GM19193 (cell line): ENCODE results near the gene STARD9.

Source experiments
- POLR2A ChIP-seq: IDR thresholded peaks from 4 replicates; pipeline ENCODE4 v1.6.1; 2011; ENCODE audit not compliant: insufficient read depth, insufficient read length; ENCODE audit errors: extremely low read depth

STARD9 gene

GRCh38 chr15:42575188-42576039 lies at the start of gene STARD9:
Gene STARD9 (plus strand): TSS chr15:42575606. CDS start chr15:42575716, 110 bp downstream.
- peak; percentile 71 for TF ChIP-seq POLR2A

DNA sequence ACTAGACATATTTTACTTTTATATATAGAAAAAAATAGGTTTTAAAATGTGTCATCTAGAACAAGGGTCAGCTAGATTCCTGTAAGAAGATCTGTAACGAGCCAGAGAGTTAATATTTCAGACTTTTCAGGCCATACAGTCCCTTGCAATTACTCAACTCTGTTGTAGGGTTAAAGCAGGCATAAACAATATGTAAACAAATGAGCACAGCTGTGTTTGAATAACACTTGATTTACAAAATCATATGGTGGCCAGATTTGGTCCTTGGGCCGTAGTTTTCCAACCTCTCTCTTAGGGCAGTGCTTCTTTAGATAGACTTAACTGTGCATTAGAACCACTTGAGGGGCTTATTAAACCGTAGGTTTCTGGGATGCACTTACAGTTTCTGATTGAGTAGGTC lies 46.4 kb upstream of the STARD9 start:
- no peak for TF ChIP-seq POLR2A

DNA sequence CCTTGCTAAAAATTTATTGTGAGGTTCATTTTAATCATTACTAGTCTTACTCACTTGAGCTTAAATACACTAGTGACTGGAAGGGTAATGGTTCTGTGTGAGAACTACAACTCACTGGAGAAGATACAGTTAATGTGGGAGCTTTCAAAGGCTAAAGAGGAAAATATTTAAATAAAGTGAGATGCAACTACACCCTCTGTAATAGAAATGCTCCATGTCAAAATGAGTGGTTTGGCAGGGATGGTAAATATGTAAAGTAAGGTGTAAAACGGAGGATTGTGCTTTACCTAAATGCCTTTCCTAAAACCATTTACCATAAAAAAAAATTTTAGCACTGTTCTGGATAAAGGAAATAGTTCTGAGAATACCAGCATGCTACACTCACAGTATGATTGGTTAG lies 42.2 kb upstream of the STARD9 start:
- no peak for TF ChIP-seq POLR2A

DNA sequence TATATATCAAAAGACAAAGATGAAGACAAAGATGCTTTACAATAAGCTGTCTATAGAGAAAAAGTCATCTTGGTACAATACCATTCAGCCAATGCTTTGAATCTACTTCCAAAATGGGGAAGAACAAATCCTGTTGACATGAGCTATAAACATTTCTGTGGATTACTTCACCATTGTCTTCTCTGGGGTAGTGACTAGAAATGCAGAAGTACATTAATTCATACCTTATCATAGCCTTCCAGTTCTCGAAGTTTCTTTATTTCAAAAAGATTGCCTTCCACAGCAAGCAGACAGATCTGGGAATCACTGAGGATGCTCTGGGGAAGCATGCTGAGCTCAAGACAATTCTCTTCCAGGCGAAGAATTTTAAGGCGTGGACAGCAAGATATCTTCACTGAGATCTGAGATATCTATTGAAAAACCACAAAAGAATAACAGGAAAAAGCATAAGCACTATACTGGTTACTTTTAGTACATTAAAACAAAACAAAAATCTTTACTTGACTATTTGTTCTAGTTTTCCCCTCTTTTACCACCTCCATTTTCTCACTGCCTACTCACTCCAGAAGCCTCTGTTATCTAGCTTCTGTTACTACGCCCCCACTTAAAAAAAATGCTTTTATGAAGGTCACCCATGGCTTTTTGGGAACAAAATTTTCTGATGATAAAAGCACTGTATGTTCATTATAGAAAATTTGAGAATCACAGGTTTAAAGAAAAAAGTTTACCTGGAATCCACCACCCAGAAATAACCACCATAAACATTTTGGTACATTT lies 30.4 kb upstream of the STARD9 start:
- no peak for TF ChIP-seq POLR2A

DNA sequence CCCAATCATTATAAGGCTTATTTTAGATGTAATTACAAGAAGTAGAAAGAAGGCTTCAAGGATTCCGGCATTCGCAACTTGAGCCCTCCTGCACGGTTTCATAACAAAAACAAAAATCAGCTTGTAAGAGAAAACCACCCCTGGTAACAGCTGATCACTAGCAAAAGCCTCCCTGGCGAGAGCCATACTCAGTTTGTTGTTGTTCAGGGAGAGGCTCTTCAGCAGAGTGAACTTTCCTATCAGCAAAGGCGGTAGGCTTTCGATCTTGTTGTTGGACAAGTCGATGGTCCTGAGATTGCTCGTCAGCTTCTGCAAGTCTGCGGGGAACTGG lies 27.5 kb upstream of the STARD9 start:
- TF ChIP-seq POLR2A: no peak

DNA sequence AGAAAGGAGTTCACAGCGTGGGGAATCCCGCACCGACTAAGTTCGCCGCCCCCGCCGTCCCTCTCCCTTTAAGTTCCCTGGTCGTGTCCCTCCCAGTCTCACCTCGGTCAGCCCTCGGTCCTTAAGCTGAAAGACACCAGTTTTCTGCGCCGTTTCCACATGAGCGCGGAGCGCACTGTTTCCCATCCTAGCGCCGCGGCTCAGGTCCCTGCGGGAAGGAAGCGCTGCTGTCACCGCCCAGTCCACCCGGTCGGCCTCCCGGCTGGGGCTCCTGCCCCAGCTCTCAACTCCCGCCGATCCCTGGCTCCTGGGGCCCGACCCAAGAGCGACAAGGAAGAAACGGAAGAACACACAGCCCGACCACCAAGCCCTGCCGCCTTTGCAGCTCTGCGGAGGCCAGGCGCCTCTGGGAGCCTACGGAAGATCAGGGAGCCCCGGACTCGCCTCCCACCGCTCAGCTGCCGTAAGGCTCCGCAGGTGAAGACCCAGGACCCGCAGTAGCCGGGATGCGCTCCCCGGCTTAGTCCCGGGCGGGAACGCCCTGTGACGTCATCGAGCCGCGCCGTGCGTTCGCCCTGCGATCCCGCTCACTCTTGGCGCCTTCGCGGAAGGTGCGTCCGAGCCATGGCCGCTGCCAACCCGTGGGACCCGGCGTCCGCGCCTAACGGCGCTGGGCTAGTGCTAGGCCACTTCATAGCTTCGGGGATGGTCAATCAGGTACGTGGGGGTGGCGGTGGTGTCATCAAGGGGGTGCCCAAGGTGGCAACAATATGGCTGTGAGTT lies 27.0 kb upstream of the STARD9 start, which contains the start of the genes HAUS2 and LRRC57:
Gene HAUS2 (plus strand): TSS at position 590 of the 783 bp plus-strand sequence. CDS start 35 bp downstream, at position 625.
Gene LRRC57 (minus strand): TSS at position 545 of the 783 bp plus-strand sequence. CDS start 359 bp downstream, at position 186.
- peak; percentile 96 for TF ChIP-seq POLR2A

DNA sequence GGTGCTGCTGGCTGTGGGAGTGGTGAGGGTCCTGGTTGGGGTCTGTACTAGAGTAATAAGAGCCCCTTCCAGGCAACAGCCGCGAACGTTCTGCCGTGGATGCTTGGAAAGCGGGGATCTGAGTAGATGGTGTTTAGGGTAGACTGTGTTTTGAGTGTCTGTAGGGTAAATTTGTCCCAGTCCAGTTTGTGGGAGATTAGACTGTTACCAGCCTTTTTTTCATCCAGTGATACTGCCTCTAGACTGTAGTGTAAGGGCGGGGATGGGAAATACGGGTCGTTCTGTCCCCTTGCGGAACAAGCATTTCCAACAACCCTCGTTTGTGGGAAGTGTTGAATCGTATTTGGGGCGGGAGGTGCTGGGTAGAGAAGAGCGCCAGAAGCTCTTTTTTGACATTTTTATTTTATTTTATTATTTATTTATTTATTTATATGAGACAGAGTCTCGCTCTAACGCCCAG lies 26.3 kb upstream of the STARD9 start:
- no peak for TF ChIP-seq POLR2A

DNA sequence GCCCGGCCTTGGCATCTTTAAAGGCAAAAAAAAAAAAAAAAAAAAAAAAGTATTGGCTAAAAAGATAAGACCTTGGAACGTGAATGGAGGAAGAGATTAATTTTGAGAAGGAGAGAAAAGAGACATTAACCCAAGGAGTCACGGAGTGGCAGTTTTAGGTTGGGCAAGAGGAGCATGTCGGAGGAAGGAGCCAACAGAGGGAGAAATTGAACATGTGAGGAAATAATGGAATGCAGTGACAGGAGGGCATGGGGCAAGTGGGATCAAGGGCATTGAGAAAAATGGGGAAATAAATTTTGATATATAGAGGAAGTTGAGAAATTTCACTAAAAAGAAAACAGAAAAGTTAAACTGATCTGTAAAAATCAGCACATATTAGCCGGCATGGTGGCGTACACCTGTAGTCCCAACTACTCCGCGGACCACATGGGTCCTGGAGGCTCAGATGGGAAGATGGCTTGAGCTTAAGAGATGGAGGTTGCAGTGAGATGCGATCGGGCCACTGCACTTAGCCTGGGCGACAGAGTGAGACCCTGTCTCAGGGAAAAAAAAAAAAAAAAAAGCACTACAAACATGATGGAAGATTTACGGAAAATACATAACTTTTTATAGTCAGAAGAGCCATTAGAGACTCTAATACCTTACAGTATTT lies 25.5 kb upstream of the STARD9 start:
- TF ChIP-seq POLR2A: no peak

DNA sequence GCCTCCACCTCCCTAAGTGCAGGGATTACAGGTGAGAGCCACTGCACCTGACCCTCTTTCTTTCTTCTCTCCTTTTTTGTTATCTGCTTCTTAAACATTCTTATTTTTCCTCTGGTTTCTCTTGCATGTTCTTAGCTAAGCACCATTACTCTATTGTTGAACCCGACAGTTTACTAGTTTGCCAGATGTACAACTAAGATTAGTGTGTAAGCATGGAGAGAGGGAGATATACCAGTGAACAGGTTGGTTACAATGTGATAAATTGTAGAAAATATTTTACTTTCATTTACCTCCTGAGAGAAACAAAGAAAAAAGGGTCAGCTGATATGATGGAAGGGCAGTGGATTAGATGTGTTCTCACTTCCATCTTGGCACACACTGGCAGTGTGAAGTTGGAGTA lies 21.9 kb upstream of the STARD9 start:
- TF ChIP-seq POLR2A: no peak

DNA sequence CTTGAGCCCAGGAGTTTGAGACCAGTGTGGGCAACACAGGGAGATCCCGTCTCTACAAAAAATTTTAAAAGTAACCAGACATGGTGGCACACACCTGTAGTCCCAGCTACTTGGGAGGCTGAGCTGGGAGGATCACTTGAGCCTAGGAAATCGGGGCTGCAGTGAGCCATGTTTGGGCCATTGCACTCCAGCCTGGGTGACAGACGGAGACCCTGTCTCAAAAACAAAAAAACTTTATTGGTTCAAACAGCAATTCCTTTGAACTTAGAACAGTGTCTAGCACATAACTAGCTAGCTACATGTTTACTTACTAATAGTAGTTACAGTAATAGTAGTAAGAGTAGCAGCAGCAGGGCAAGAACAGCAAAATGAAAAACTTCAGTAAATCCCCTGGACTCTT lies 16.7 kb upstream of the STARD9 start:
- TF ChIP-seq POLR2A: no peak

DNA sequence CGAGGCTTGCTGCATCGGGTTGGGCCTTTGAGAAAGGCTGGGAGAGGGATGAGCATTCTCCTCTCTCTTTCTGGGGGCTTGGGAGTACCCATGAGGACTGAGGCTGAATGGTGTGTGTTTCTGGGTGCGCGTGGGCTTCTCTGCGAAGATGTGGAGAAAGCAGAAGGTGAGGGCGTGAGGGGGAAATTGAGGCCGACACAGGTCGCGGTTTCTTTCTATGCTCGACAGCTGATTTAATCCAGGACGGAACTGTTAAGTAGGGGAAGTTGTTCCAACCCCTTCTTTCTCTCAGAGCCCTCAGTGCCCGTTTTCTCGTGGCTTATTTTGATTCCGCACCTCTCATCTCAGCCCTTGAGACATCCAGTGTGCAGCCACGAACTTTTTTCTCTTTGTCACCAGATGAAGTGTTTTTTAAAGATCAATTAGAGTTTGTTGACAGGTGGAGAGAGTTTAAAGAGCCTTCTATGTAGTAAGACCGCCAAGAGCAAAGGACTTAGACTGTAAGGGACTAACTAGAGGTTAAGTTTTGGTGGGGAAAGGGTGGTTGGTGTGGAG lies 711 bp downstream of the STARD9 start:
- TF ChIP-seq POLR2A: no peak

- TF ChIP-seq POLR2A: no peak
Observed at GRCh38 chr15:42576776-42577175, 1.4 kb downstream of the STARD9 start.

GRCh38 chr15:42577514-42578031 lies 2.2 kb downstream of the STARD9 start:
- TF ChIP-seq POLR2A: no peak
